Activated T-helper 1 cell treated with anti-CD3 and anti-CD28 coated beads, Interleukin-12 subunit alpha, Interleukin-12 subunit beta, Interleukin-2, Interleukin-4 antibody, amounts not matched to agents 30 ng/mL and 10 ng/mL and 1 ng/mL, durations not matched to agents 14 hours and 24 hours and 36 hours (primary cell): ENCODE data around the gene KRT16. TPM values are rescaled to one million over a fixed set of nuclear protein-coding genes. Genes with fewer than 3 reads are reported as not detected.
"Not testable (repeated sequence)": the region's sequence is repeated elsewhere in the genome, so short reads cannot be mapped to it uniquely, and the experiment has no call there.

ENCODE experiments used
- DNase-seq: peaks from one replicate; pipeline ENCODE4 v3.0.0; 2021; ENCODE audit warnings: low spot score
- H3K27ac Mint-ChIP-seq: one replicate; pipeline ENCODE4 v1.8.0; 2021; ENCODE audit warnings: mild to moderate bottlenecking, mixed read lengths
- H3K27me3 Mint-ChIP-seq: one replicate; pipeline ENCODE4 v1.8.0; 2022; ENCODE audit warnings: mild to moderate bottlenecking, moderate library complexity, mixed read lengths; ENCODE audit not compliant: insufficient read depth
- H3K36me3 Mint-ChIP-seq: one replicate; pipeline ENCODE4 v1.8.0; 2021; ENCODE audit warnings: low read depth, mixed read lengths
- H3K4me1 Mint-ChIP-seq: one replicate; pipeline ENCODE4 v1.8.0; 2021; ENCODE audit warnings: low read depth, mixed read lengths
- H3K4me3 Mint-ChIP-seq: one replicate; pipeline ENCODE4 v1.8.0; 2021; ENCODE audit warnings: mild to moderate bottlenecking, moderate library complexity, mixed read lengths
- H3K9me3 Mint-ChIP-seq: one replicate; pipeline ENCODE4 v1.8.0; 2021; ENCODE audit warnings: mixed read lengths
- intact Hi-C: fragments of 100-400 bp; cut with micrococcal nuclease; formaldehyde crosslinking; loops from one replicate; pipeline ENCODE4 v1.15.1; 2024
- total RNA-seq: library from RNA; stranded (reverse); gene quantifications from 2 replicates; pipeline ENCODE4 v1.2.3, GENCODE V29; 2022

Gene KRT16
- total RNA-seq, 1 donor from 2014 or later, result not detected

- no peaks in the 10 kb centered on the region for H3K4me1 Mint-ChIP-seq
- H3K27ac Mint-ChIP-seq, result no peak within 1 kb of the TSS
- no peak within 1 kb of the TSS for H3K4me3 Mint-ChIP-seq
- H3K9me3 Mint-ChIP-seq, result no peaks in the 10 kb centered on the region
- no peak for DNase-seq
- intact Hi-C loops, result no loop called here
- H3K27me3 Mint-ChIP-seq, result peaks cover 6% of the 10 kb centered on the region
- H3K36me3 Mint-ChIP-seq, result no peaks in the 10 kb centered on the region
Measured at GRCh38 chr17:41586863-41587495, 25.6 kb downstream of the KRT16 start, which contains the start of gene KRT14. KRT14 (minus strand) TSS chr17:41586895; CDS start chr17:41586834, 61 bp downstream.

DNA sequence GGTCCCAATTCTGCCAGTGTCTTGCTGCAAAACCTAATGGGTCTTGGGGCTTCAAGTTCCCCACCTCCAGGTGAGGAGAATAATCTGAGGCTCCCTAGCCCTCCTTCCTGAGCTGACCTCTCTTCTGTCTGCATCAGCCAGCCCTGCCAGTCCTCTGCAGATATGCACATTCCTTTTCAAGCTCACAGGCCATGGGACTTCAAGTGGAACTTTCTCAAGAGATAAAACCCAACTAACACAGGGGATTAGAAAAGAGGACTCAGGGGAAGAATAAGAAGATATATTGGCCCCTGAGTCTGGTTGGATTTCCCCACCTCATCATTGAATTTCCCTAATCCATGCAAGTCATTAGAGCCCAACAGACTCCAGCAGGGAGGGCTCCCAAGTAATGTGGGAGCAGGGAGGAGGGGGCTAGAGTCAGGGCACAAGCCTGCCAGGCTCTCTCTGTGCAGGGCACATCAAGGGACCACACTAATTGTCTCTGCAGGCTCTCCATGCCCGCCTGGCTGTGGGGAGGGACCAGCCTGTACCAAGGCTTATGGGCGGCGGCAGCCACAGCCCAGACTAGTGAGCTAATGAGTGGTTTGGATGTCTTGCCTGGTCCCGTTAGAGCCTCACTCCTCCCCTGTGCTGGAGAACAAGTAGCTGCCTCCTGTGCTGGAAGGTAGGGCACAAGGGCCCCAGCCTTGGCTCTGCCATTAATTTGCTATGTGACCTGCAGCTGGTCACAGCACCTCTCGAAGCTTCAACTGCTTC, 27.1 kb downstream of the KRT16 start:
- Mint-ChIP-seq H3K9me3 (no peaks in the 10 kb centered on the region), H3K27ac (no peak overlapping the region), H3K4me3 (no peak overlapping the region), H3K4me1 (no peaks in the 10 kb centered on the region), H3K27me3 (peaks cover 14% of the 10 kb centered on the region), H3K36me3 (no peaks in the 10 kb centered on the region)
- no peak for DNase-seq
- intact Hi-C loops, result no loop called here

DNA sequence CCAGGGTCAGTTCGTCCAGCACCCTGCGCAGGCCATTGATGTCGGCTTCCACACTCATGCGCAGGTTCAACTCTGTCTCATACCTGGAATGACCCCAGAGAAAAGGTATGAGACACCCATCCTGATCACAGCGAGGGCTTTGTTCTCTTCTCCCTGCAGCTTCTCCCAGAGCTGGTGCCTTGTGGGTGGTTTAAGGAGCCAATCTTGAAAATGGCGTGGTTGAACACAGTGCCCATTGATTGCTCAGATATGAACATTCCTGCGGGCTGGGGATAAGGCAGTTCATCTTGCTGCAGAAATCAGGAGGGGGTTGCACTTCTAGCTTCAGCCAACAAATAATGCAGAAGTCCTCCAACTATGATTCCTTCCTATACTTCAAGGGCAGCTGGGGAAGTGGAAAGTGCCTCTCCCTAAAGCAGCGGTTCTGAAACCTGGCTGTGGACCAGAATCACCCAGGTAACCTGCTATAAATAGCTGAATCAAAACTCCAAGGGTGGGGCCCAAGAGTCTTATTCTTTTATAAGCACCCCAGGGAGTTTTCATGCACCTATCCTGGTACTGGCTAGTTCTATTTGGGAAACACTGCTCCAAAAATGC, 28.1 kb downstream of the KRT16 start:
- intact Hi-C loops, H3K27ac Mint-ChIP-seq, H3K4me1 Mint-ChIP-seq, H3K4me3 Mint-ChIP-seq, H3K36me3 Mint-ChIP-seq, DNase-seq, H3K9me3 Mint-ChIP-seq: not testable (repeated sequence)
- peaks cover 13% of the 10 kb centered on the region for H3K27me3 Mint-ChIP-seq

- no peak overlapping the region for H3K27ac Mint-ChIP-seq
Measured at GRCh38 chr17:41583137-41584127, 29.1 kb downstream of the KRT16 start.

GRCh38 chr17:41582061-41582968, 30.3 kb downstream of the KRT16 start:
- H3K4me3 Mint-ChIP-seq, H3K4me1 Mint-ChIP-seq, H3K9me3 Mint-ChIP-seq: not testable (repeated sequence)

More at GRCh38 chr17:41583137-41584127, 29.1 kb downstream of the KRT16 start:
- H3K36me3 Mint-ChIP-seq, result no peaks in the 10 kb centered on the region
- H3K27me3 Mint-ChIP-seq, result peaks cover 20% of the 10 kb centered on the region
- no peaks in the 10 kb centered on the region for H3K4me1 Mint-ChIP-seq
- no peaks in the 10 kb centered on the region for H3K9me3 Mint-ChIP-seq
- H3K4me3 Mint-ChIP-seq, result no peak overlapping the region
- no peak for DNase-seq
- intact Hi-C loops, result no loop called here

DNA sequence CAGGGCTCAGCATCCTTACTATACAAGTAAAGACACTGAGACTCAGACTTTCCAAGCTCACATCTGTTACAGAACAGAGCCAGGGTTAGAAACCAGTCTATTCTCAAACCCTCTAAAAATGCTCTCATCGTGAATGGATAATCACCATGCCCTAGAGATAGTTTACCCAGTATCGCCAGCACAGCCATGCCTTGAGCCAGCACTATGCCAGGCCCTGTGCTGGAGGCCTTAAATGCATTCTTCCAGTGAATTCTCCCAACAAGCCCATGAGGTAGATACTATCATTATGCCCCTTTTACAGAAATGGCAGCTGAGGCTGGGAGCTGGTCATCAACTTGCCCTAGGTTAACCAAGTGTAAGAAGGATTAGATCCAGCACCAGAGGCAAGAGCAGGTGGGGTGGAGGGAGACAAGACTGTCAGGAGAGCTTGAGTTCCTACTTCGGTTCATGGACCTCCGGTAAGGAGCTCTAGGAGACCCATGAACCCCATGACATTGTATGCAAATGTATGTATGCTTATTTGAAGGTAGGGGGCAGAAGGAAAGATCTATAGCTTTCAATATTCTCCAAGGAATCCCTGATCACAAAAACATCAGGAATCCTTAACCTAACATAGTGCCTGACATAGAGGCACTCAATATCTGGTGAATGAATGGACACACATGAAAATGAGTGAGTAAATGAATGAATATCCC, 31.1 kb downstream of the KRT16 start:
- DNase-seq, result no peak
- Mint-ChIP-seq H3K36me3 (no peaks in the 10 kb centered on the region), H3K4me1 (no peaks in the 10 kb centered on the region), H3K4me3 (no peak overlapping the region), H3K9me3 (no peaks in the 10 kb centered on the region), H3K27me3 (peaks cover 23% of the 10 kb centered on the region), H3K27ac (no peak overlapping the region)
- intact Hi-C loops, result no loop called here

More at GRCh38 chr17:41582061-41582968, 30.3 kb downstream of the KRT16 start:
- DNase-seq, H3K36me3 Mint-ChIP-seq, H3K27ac Mint-ChIP-seq, intact Hi-C loops: not testable (repeated sequence)
- H3K27me3 Mint-ChIP-seq, result peaks cover 25% of the 10 kb centered on the region

DNA sequence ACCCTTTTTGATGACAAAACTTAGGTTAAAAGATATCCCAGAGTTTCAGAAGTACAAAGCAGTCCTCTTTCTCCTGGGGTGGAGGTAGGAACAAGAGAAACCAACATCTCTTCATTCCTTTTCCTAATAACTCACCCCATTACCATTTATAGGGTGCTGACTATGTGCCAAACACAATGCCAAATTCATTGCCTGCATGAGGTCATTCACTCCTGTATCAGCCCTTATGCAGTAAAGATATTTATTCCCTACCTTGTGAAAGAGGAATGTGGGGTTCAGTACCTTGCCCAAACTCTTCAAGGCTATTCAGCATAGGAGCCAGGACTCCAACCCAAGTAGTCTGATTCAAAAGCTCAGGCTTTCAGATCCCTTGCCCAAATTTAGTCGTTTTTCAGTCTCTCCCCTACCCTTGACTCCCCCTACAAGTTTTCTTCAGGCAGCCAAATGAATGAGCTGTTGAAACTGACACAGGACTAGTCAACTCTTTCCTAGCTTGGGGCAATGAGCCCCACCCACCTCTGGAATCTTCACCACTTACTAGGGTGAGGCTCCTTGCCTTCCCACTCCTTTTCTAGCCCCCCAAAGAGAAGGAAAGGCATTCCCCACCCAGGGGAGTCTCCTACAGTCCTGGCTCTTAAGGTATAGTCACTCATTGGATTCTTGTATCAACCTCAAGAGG, 31.7 kb downstream of the KRT16 start:
- no peaks in the 10 kb centered on the region for H3K36me3 Mint-ChIP-seq
- H3K27me3 Mint-ChIP-seq, result peaks cover 23% of the 10 kb centered on the region
- no peaks in the 10 kb centered on the region for H3K9me3 Mint-ChIP-seq
- H3K4me1 Mint-ChIP-seq, result no peaks in the 10 kb centered on the region
- DNase-seq, result no peak
- H3K4me3 Mint-ChIP-seq, result no peak overlapping the region
- no peak overlapping the region for H3K27ac Mint-ChIP-seq
- intact Hi-C loops, result no loop called here

GRCh38 chr17:41580244-41580575, 32.4 kb downstream of the KRT16 start:
- no peaks in the 10 kb centered on the region for H3K4me1 Mint-ChIP-seq
- DNase-seq, result no peak
- H3K9me3 Mint-ChIP-seq, result no peaks in the 10 kb centered on the region
- H3K4me3 Mint-ChIP-seq, result no peak overlapping the region
- H3K27me3 Mint-ChIP-seq, result peaks cover 23% of the 10 kb centered on the region
- intact Hi-C loops, result no loop called here
- no peak overlapping the region for H3K27ac Mint-ChIP-seq
- no peaks in the 10 kb centered on the region for H3K36me3 Mint-ChIP-seq

DNA sequence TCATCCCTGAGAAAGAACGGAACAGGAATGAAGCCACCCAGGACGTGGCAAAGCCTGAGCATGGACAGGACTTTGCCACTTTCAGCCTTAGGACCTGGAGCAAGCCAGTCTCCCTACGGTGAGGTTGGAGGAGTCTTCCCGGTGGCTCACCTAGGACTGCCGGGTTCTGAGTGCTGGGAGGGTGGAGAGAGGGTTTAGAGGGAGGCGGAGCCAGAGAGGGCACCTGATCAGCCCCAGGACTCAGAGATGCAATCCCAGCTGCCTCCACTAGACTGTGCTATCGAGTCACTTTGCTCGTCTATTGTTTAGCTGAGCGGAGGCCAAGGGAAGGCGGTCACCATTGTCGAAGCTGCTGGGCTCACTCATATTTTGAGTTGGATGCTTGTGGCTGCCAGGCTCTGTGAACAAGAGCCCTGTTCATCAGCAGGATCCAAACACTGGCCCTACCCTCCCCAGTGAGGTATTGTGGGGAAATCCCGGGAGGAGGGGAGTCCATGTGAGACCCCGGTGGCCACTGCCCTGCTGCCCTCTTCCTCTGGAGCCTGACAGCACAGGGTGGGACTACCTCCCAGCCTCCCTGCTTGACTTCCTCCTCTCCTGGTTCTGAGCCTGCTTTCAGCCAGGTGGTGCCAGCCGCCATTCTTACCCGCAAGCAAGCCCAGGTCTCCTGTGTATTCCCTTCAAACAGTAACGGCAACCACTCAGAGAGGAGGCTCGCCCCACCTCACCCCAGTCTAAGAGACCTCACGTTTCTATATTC, 32.9 kb downstream of the KRT16 start:
- intact Hi-C loops, result loop anchor here (1.0 kb wide), 3 partner anchors 30 to 83 kb away; no protein-coding TSS in a partner anchor
- Mint-ChIP-seq H3K9me3 (no peaks in the 10 kb centered on the region), H3K36me3 (no peaks in the 10 kb centered on the region), H3K4me1 (no peaks in the 10 kb centered on the region), H3K27me3 (peaks cover 23% of the 10 kb centered on the region), H3K27ac (no peak overlapping the region), H3K4me3 (no peak overlapping the region)
- DNase-seq, result peak; percentile 62

GRCh38 chr17:41578971-41579370, 33.6 kb downstream of the KRT16 start:
- Mint-ChIP-seq H3K27ac (no peak overlapping the region), H3K9me3 (no peaks in the 10 kb centered on the region), H3K4me1 (no peaks in the 10 kb centered on the region), H3K4me3 (no peak overlapping the region), H3K27me3 (peaks cover 23% of the 10 kb centered on the region), H3K36me3 (no peaks in the 10 kb centered on the region)
- DNase-seq, result no peak
- intact Hi-C loops, result loop anchor here (1.0 kb wide), 3 partner anchors 30 to 83 kb away; no protein-coding TSS in a partner anchor
